NCI-H748 (cell line): Measurements from ENCODE around the gene PAIP2.
"Not testable (repeated sequence)": the region's sequence is repeated elsewhere in the genome, so short reads cannot be mapped to it uniquely, and the experiment has no call there.

Source experiments
- DNase-seq: peaks from one replicate; lab custom pipeline; 2025; ENCODE audit not compliant: unreplicated experiment; lab: John Stamatoyannopoulos, UW

PAIP2 gene

GRCh38 chr5:139377226-139377625, 35.6 kb downstream of the PAIP2 start:
- no peak for DNase-seq

GRCh38 chr5:139378101-139378825, 36.6 kb downstream of the PAIP2 start:
- no peak for DNase-seq

- DNase-seq = no peak
Observed at GRCh38 chr5:139378941-139379361, 37.3 kb downstream of the PAIP2 start.

DNA sequence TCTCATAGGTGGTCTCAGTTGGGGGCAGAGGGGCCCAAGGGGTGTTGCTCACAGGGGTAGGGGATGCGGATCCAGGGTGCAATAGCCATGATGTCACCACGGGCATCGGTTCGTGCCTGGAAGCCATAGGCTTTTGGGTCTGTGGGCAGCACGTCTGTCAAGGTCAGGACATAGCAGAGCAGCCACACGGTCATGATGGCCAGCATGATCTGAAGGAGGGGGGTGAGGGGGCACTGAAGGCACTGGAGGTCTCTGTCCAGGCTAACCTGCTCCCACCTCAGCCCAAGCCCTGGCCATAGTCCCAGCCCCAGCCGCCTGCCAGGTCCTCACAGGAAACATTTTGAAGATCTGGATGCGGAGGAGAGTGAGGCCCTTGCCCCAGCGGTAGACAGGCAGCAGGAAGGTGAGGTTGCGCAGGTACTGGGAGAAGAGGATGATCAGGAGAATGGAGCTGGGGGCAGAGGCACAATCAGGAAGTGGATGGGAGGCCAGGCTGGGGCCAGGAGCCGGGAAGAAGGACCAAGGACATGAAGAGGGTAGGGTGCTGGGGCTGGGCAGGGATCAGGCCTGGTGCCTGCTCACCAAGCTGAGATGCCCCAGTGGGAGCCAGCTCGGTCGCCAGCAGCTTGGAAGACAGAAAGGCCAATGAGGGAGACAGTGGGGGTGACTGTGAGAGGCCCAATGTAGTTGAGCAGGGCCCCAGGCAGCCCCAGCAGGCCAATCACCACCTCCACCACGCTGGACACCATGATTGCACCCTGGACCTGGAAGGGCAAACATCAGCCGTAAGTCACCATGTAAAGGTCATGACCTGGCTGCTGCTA, 38.2 kb downstream of the PAIP2 start:
- DNase-seq = no peak

DNA sequence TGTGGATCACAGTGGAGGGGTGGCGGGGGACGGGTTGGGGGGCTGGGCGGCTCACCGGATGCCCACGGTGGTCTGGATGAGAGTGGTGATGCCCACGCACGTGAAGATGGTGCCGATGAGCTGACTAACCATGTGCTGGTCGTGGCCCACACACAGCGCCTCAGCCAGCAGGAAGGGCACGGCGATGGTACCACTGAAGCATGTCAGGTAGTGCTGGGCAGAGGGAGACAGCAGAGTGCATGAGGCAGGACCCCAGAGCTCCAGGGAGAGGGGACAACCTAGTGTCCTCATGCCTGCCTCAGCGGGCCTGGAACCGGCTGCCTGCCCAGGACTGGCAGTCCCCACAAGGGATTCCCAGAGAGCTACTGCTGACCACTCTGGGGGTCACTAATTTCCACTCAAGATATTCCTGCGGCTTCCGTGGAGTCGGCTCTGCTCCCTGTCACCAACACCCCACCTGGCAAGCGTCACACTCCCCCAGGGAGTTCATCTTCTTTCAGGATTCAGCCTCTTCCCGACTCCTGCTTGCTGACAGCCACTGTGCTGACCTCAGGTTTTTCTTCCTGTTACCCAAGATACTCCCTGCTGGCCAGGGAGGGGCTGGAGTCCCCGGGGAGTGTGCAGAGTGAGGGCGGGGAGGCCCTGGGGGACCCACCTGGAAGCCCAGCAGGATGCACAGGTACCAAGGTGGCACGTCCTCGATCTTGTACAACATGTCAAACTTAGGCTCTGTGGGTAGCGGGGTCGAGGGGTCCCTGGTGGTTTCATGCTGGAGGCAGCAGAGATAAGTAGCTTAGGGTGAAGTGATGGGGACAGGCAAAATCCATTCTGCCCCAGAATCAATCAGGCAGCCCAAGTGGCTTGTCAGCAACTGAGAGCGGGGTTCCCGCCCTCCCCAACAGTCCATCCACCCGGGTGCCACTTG, 40.4 kb downstream of the PAIP2 start:
- no peak for DNase-seq

GRCh38 chr5:139382807-139383206, 41.2 kb downstream of the PAIP2 start:
- no peak for DNase-seq

DNA sequence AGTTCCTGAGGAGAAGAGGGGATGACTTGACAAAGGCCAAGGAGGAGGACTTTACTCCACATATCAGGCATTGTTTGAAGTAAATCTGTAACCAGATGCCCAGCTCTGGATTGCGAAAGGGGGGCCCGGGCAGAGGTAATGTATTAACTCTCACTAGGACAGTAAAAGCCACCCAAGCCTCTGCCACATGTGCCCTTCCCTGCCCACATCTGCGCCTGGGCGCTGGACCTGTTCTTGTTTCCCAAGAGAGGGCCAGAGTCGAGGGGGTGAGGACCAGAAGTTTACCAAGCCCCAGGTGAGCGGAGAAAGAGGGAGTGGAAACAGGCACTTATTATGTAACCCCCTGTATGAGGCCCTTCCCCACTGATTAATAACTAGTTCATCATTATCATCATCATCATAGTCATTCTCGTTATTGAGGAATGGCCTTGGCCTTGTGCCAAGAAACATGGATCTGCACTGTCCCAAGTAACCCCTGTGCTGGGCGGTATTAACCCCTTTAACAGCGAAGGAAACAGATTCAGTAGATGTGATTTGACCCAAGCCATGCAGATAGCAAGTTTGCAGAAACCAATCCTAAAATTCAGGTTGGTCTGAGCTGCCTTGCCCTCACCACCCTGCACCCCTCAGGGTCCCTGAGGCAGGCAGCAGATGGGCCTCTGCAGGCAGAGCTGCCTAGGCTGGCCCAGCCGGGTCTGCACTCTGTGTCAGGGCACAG, 41.8 kb downstream of the PAIP2 start, which contains the start of gene SLC23A1:
Gene SLC23A1, minus strand, starts transcription at position 23 of the 718 bp plus-strand sequence. CDS start 44 bp downstream, outside the sequence.
- no peak for DNase-seq

DNA sequence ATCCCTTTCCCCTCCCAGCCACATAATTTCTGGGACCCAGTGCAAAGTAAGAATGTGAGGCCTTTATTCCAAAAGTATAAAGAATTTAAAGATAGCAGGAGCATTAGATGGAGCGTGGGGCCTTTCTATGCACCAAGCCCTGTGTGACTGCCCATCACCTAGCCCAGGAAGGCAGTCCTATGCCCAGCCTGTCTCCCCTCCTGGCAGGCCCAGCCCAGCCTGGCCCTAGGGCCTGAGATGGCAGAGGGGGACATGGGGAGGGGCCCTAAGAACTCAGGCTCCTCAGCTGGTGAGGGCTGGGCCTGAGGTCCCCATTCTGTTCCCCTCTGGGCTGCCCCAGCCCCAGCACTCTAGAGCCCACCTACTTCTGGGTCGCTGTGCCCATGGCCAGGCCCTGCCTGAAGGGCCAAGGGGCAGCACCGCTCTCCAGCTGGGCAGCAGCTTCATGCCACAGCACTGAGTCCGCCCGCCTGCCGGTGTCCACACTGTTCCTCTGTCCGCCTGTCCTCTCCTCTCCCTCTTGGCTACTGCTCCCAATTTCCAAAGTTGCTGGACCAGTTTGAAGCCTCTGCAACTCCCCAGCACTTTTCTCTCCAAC, 42.4 kb downstream of the PAIP2 start:
- no peak for DNase-seq

GRCh38 chr5:139384591-139385051, 43.0 kb downstream of the PAIP2 start:
- no peak for DNase-seq

- DNase-seq = no peak
Observed at GRCh38 chr5:139385061-139386049, 43.7 kb downstream of the PAIP2 start.

DNA sequence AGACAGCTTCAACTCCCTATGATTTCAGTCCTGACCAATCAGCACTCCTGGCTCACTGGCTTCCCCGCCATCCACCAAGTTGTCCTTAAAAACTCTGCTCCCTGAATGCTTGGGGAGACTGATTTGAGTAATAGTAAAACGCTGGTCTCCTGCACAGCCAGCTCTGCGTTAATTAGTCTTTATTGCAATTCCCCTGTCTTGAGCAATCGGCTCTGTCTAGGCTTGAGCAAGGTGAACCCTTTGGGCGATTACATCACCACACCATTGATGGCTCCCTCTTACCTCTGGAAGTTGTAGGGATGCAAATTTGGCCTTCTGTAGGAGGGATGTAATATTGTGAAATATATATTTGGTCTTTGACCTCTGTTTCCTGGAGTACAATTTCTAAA, 44.4 kb downstream of the PAIP2 start:
- no peak for DNase-seq

DNA sequence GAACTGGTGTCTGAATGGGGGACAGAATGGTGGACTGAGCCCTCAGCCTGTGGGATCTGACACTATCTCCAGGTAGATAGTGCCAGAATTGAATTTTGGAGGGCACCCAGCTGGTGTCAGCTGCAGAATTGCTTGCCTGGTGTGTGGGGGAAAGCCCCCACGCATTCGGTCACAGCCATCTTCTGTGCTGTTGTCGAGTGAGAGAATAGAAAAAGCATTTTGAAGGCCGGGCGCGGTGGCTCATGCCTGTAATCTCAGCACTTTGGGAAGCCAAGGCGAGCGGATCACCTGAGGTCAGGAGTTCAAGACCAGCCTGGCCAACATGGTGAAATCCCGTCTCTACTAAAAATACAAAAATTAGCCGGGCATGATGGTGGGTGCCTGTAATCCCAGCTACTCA, 45.3 kb downstream of the PAIP2 start:
- DNase-seq = not testable (repeated sequence)

- no peak for DNase-seq
Observed at GRCh38 chr5:139387611-139388197, 46.0 kb downstream of the PAIP2 start.

GRCh38 chr5:139388198-139388821, 46.7 kb downstream of the PAIP2 start:
- DNase-seq = no peak

- no peak for DNase-seq
Observed at GRCh38 chr5:139389701-139390638, 48.3 kb downstream of the PAIP2 start, which contains the start of gene MZB1. Gene MZB1 (minus strand): TSS chr5:139389913. CDS start chr5:139389856, 57 bp downstream.

DNA sequence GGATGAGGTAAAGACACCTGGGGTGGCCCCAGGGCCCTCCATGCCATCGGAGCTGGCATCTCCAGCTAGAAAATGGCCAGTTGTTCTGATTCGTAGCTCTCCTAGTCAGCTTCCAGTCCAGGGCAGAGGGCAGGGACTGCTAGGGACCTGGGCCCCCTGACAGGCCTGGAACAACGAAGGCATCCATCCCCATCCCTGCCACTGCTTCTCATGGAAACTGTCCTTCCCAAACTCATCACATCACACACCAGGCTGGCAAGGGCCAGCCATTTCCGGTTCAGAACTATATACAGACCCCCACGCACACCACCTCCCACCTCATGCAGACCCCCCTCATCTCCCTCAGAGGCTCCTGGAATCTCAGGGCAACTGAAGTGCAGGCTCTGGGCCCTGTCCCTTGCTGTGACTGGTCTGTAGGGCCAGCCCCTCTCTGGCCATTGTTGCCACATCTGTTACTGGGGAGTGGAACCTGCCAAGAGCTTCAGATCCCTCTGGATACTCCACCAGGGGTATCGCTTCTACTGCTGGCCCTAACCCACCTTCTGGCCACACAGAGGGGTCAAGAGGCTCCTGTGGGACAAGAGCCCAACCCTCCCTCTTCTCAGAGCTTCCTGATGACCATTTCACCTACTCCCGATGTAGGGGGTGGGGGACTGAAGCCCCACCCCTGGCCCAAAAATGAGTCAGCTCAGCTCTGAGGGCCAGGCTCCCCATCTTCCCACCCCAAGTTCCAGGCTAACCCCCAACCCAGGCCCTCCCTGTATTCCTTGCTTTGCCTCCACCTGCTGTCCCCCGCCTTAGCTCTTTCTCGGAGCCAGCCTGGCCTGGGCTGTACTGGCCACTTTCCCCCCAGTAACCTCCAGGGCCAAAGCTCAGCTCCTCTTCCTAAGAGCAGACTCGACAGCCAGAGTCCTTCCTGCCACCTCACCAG, 49.2 kb downstream of the PAIP2 start:
- DNase-seq = no peak
